HG03175 (cell line): Measurements from ENCODE around the gene NEAT1.
"Not testable (repeated sequence)": the region's sequence is repeated elsewhere in the genome, so short reads cannot be mapped to it uniquely, and the experiment has no call there.

Source experiments
- ATAC-seq: cut with Tn5 transposase; IDR thresholded peaks from one replicate; pipeline ENCODE4 v1.9.1; 2021; ENCODE audit warnings: mild to moderate bottlenecking, moderate library complexity; ENCODE audit not compliant: unreplicated experiment

NEAT1 gene

GRCh38 chr11:65448418-65449105, 26.0 kb downstream of the NEAT1 start:
- no peak for ATAC-seq

- not testable (repeated sequence) for ATAC-seq
Measured at GRCh38 chr11:65451301-65451700, 28.7 kb downstream of the NEAT1 start.

- not testable (repeated sequence) for ATAC-seq
Measured at GRCh38 chr11:65452259-65452658, 29.7 kb downstream of the NEAT1 start.

- no peak for ATAC-seq
Measured at GRCh38 chr11:65452806-65453490, 30.4 kb downstream of the NEAT1 start.

GRCh38 chr11:65454311-65454695, 31.7 kb downstream of the NEAT1 start:
- no peak for ATAC-seq

GRCh38 chr11:65454696-65455456, 32.3 kb downstream of the NEAT1 start:
- peak; percentile 78 for ATAC-seq

- ATAC-seq, result no peak
Measured at GRCh38 chr11:65456418-65456817, 33.8 kb downstream of the NEAT1 start.

- no peak for ATAC-seq
Measured at GRCh38 chr11:65459552-65459951, 37.0 kb downstream of the NEAT1 start.

GRCh38 chr11:65465471-65465870, 42.9 kb downstream of the NEAT1 start:
- not testable (repeated sequence) for ATAC-seq

GRCh38 chr11:65467306-65467705, 44.7 kb downstream of the NEAT1 start:
- not testable (repeated sequence) for ATAC-seq

- ATAC-seq, result peak; percentile 39
Measured at GRCh38 chr11:65468874-65469333, 46.3 kb downstream of the NEAT1 start.

GRCh38 chr11:65470433-65471049, 47.9 kb downstream of the NEAT1 start:
- ATAC-seq, result no peak

GRCh38 chr11:65471447-65471891, 48.9 kb downstream of the NEAT1 start:
- ATAC-seq, result no peak

- not testable (repeated sequence) for ATAC-seq
Measured at GRCh38 chr11:65472588-65473277, 50.1 kb downstream of the NEAT1 start.

GRCh38 chr11:65473278-65473860, 50.8 kb downstream of the NEAT1 start:
- no peak for ATAC-seq

GRCh38 chr11:65474864-65475263, 52.3 kb downstream of the NEAT1 start:
- no peak for ATAC-seq

- no peak for ATAC-seq
Measured at GRCh38 chr11:65476632-65477148, 54.1 kb downstream of the NEAT1 start.

- ATAC-seq, result peak; percentile 88
Measured at GRCh38 chr11:65477149-65477965, 54.8 kb downstream of the NEAT1 start.
